Activated CD4-positive, alpha-beta T cell treated with anti-CD3 and anti-CD28 coated beads, Interleukin-2, amount 10 ng/mL, durations not matched to agents 24 days and 14 days (primary cell): ENCODE results near the gene ROCK2. TPM values are rescaled to one million over a fixed set of nuclear protein-coding genes. Genes with fewer than 3 reads are reported as not detected.
"Not testable (repeated sequence)": the region's sequence is repeated elsewhere in the genome, so short reads cannot be mapped to it uniquely, and the experiment has no call there.

Source experiments
- DNase-seq: peaks from one replicate; pipeline ENCODE4 v3.0.0; 2022
- H3K27ac Mint-ChIP-seq: one replicate; pipeline ENCODE4 v1.8.0; 2022; ENCODE audit warnings: mild to moderate bottlenecking, mixed read lengths
- H3K27me3 Mint-ChIP-seq: one replicate; pipeline ENCODE4 v1.8.0; 2022; ENCODE audit warnings: mixed read lengths
- H3K36me3 Mint-ChIP-seq: one replicate; pipeline ENCODE4 v1.8.0; 2022; ENCODE audit warnings: low read depth, mild to moderate bottlenecking, mixed read lengths
- H3K4me1 Mint-ChIP-seq: one replicate; pipeline ENCODE4 v1.8.0; 2021; ENCODE audit warnings: mixed read lengths
- H3K4me3 Mint-ChIP-seq: one replicate; pipeline ENCODE4 v1.8.0; 2022; ENCODE audit warnings: mild to moderate bottlenecking, moderate library complexity, mixed read lengths
- H3K9me3 Mint-ChIP-seq: one replicate; pipeline ENCODE4 v1.8.0; 2021; ENCODE audit warnings: mixed read lengths
- intact Hi-C: fragments of 100-400 bp; cut with micrococcal nuclease; formaldehyde crosslinking; loops from one replicate; pipeline ENCODE4 v1.15.1; 2023
- total RNA-seq: library from RNA; stranded (reverse); gene quantifications from 2 replicates; pipeline ENCODE4 v1.2.3, GENCODE V29; 2022

The ROCK2 gene
- total RNA-seq, 1 donor from 2014 or later, result 24.4 TPM

GRCh38 chr2:11231193-11231592, 113.2 kb downstream of the ROCK2 start:
- not testable (repeated sequence) for H3K36me3 Mint-ChIP-seq, H3K4me3 Mint-ChIP-seq
- intact Hi-C loops, result loop anchor here (5.0 to 10.0 kb wide), 2 partner anchors 114 to 216 kb away; partner anchors contain the start of gene ROCK2

GRCh38 chr2:11228692-11229091, 115.7 kb downstream of the ROCK2 start:
- Mint-ChIP-seq H3K27ac (no peak overlapping the region), H3K36me3 (peaks cover 8% of the 10 kb centered on the region), H3K9me3 (no peaks in the 10 kb centered on the region), H3K27me3 (no peaks in the 10 kb centered on the region), H3K4me3 (no peak overlapping the region), H3K4me1 (no peaks in the 10 kb centered on the region)
- intact Hi-C loops, result no loop called here
- no peak for DNase-seq

More at GRCh38 chr2:11231193-11231592, 113.2 kb downstream of the ROCK2 start:
- H3K27ac Mint-ChIP-seq, H3K9me3 Mint-ChIP-seq, H3K4me1 Mint-ChIP-seq, DNase-seq, H3K27me3 Mint-ChIP-seq: not testable (repeated sequence)

GRCh38 chr2:11227595-11227994, 116.8 kb downstream of the ROCK2 start:
- H3K36me3 Mint-ChIP-seq, result peaks cover 10% of the 10 kb centered on the region
- DNase-seq, result no peak
- H3K27ac Mint-ChIP-seq, result no peak overlapping the region
- intact Hi-C loops, result no loop called here
- H3K9me3 Mint-ChIP-seq, result no peaks in the 10 kb centered on the region
- H3K27me3 Mint-ChIP-seq, result no peaks in the 10 kb centered on the region
- H3K4me1 Mint-ChIP-seq, result no peaks in the 10 kb centered on the region
- no peak overlapping the region for H3K4me3 Mint-ChIP-seq

GRCh38 chr2:11224887-11225286, 119.5 kb downstream of the ROCK2 start:
- no peaks in the 10 kb centered on the region for H3K9me3 Mint-ChIP-seq
- no peak overlapping the region for H3K27ac Mint-ChIP-seq
- H3K4me1 Mint-ChIP-seq, result no peaks in the 10 kb centered on the region
- H3K36me3 Mint-ChIP-seq, result peaks cover 16% of the 10 kb centered on the region
- no peak for DNase-seq
- H3K4me3 Mint-ChIP-seq, result no peak overlapping the region
- intact Hi-C loops, result no loop called here
- H3K27me3 Mint-ChIP-seq, result no peaks in the 10 kb centered on the region

GRCh38 chr2:11222845-11223244, 121.6 kb downstream of the ROCK2 start:
- no peak overlapping the region for H3K4me3 Mint-ChIP-seq
- no peaks in the 10 kb centered on the region for H3K27me3 Mint-ChIP-seq
- H3K9me3 Mint-ChIP-seq, result no peaks in the 10 kb centered on the region
- H3K27ac Mint-ChIP-seq, result no peak overlapping the region
- H3K36me3 Mint-ChIP-seq, result peaks cover 21% of the 10 kb centered on the region
- intact Hi-C loops, result no loop called here
- no peaks in the 10 kb centered on the region for H3K4me1 Mint-ChIP-seq
- DNase-seq, result no peak

GRCh38 chr2:11220445-11220844, 124.0 kb downstream of the ROCK2 start:
- Mint-ChIP-seq H3K36me3 (peaks cover 21% of the 10 kb centered on the region), H3K9me3 (no peaks in the 10 kb centered on the region), H3K27ac (no peak overlapping the region), H3K4me3 (no peak overlapping the region), H3K27me3 (no peaks in the 10 kb centered on the region), H3K4me1 (no peaks in the 10 kb centered on the region)
- DNase-seq, result no peak
- intact Hi-C loops, result no loop called here

GRCh38 chr2:11215407-11215806, 129.0 kb downstream of the ROCK2 start:
- H3K4me3 Mint-ChIP-seq, result no peak overlapping the region
- H3K36me3 Mint-ChIP-seq, result peaks cover 25% of the 10 kb centered on the region
- no peaks in the 10 kb centered on the region for H3K9me3 Mint-ChIP-seq
- intact Hi-C loops, result no loop called here
- no peak for DNase-seq
- H3K27me3 Mint-ChIP-seq, result no peaks in the 10 kb centered on the region
- H3K27ac Mint-ChIP-seq, result no peak overlapping the region
- H3K4me1 Mint-ChIP-seq, result no peaks in the 10 kb centered on the region

- no peaks in the 10 kb centered on the region for H3K9me3 Mint-ChIP-seq
- H3K27me3 Mint-ChIP-seq, result no peaks in the 10 kb centered on the region
- H3K4me3 Mint-ChIP-seq, result no peak overlapping the region
- intact Hi-C loops, result no loop called here
- H3K36me3 Mint-ChIP-seq, result peaks cover 23% of the 10 kb centered on the region
- no peak overlapping the region for H3K27ac Mint-ChIP-seq
- H3K4me1 Mint-ChIP-seq, result no peaks in the 10 kb centered on the region
- DNase-seq, result no peak
These were observed 129.7 kb downstream of the ROCK2 start for GRCh38 chr2:11214770-11215169.

GRCh38 chr2:11213975-11214374, 130.5 kb downstream of the ROCK2 start:
- no peaks in the 10 kb centered on the region for H3K27me3 Mint-ChIP-seq
- intact Hi-C loops, result no loop called here
- no peaks in the 10 kb centered on the region for H3K9me3 Mint-ChIP-seq
- no peaks in the 10 kb centered on the region for H3K4me1 Mint-ChIP-seq
- H3K4me3 Mint-ChIP-seq, result no peak overlapping the region
- no peak for DNase-seq
- no peak overlapping the region for H3K27ac Mint-ChIP-seq
- peaks cover 19% of the 10 kb centered on the region for H3K36me3 Mint-ChIP-seq

- no peak for DNase-seq
- Mint-ChIP-seq H3K36me3 (peaks cover 20% of the 10 kb centered on the region), H3K4me3 (no peak overlapping the region), H3K9me3 (no peaks in the 10 kb centered on the region), H3K27me3 (no peaks in the 10 kb centered on the region), H3K4me1 (no peaks in the 10 kb centered on the region), H3K27ac (no peak overlapping the region)
- intact Hi-C loops, result no loop called here
These were observed 131.3 kb downstream of the ROCK2 start for GRCh38 chr2:11213090-11213638.

- no peaks in the 10 kb centered on the region for H3K9me3 Mint-ChIP-seq
- intact Hi-C loops, result no loop called here
- H3K27me3 Mint-ChIP-seq, result no peaks in the 10 kb centered on the region
- H3K27ac Mint-ChIP-seq, result no peak overlapping the region
- no peaks in the 10 kb centered on the region for H3K4me1 Mint-ChIP-seq
- H3K4me3 Mint-ChIP-seq, result no peak overlapping the region
- DNase-seq, result no peak
- peaks cover 20% of the 10 kb centered on the region for H3K36me3 Mint-ChIP-seq
These were observed 131.8 kb downstream of the ROCK2 start for GRCh38 chr2:11212645-11213044.

- Mint-ChIP-seq H3K27me3 (no peaks in the 10 kb centered on the region), H3K9me3 (no peaks in the 10 kb centered on the region)
These were observed 136.4 kb downstream of the ROCK2 start for GRCh38 chr2:11208083-11208482.

GRCh38 chr2:11203480-11203879, 141.0 kb downstream of the ROCK2 start:
- H3K9me3 Mint-ChIP-seq, result no peaks in the 10 kb centered on the region
- intact Hi-C loops, result no loop called here
- H3K36me3 Mint-ChIP-seq, result peaks cover 21% of the 10 kb centered on the region
- DNase-seq, result no peak
- H3K27me3 Mint-ChIP-seq, result no peaks in the 10 kb centered on the region
- H3K27ac Mint-ChIP-seq, result no peak overlapping the region
- H3K4me1 Mint-ChIP-seq, result peaks cover 12% of the 10 kb centered on the region
- H3K4me3 Mint-ChIP-seq, result no peak overlapping the region

More at GRCh38 chr2:11208083-11208482, 136.4 kb downstream of the ROCK2 start:
- no peak for DNase-seq
- Mint-ChIP-seq H3K4me1 (peaks cover 12% of the 10 kb centered on the region), H3K27ac (no peak overlapping the region), H3K4me3 (no peak overlapping the region), H3K36me3 (peaks cover 14% of the 10 kb centered on the region)
- intact Hi-C loops, result no loop called here

- H3K27me3 Mint-ChIP-seq, result no peaks in the 10 kb centered on the region
- DNase-seq, result no peak
- H3K9me3 Mint-ChIP-seq, result no peaks in the 10 kb centered on the region
- no peak overlapping the region for H3K4me3 Mint-ChIP-seq
- intact Hi-C loops, result no loop called here
- H3K4me1 Mint-ChIP-seq, result peaks cover 12% of the 10 kb centered on the region
- H3K27ac Mint-ChIP-seq, result no peak overlapping the region
- peaks cover 17% of the 10 kb centered on the region for H3K36me3 Mint-ChIP-seq
These were observed 142.5 kb downstream of the ROCK2 start for GRCh38 chr2:11201969-11202368.

- Mint-ChIP-seq H3K9me3 (no peaks in the 10 kb centered on the region), H3K4me3 (no peak overlapping the region), H3K27me3 (no peaks in the 10 kb centered on the region), H3K4me1 (peaks cover 12% of the 10 kb centered on the region), H3K36me3 (peaks cover 20% of the 10 kb centered on the region), H3K27ac (no peak overlapping the region)
- no peak for DNase-seq
- intact Hi-C loops, result no loop called here
These were observed 143.8 kb downstream of the ROCK2 start for GRCh38 chr2:11200651-11201050.
